ENCODE data around the gene BANK1. TPM values are rescaled to one million over a fixed set of nuclear protein-coding genes. Genes with fewer than 3 reads are reported as not detected.

The BANK1 gene
- total RNA-seq, 2 experiments from 2014 or later, result 0.20 to 0.22 TPM

- CTCF ChIA-PET, result no interaction called here
- H3K27ac Mint-ChIP-seq, result no peak overlapping the region
- no peak overlapping the region for H3K4me3 Mint-ChIP-seq
- H3K4me1 Mint-ChIP-seq (ENCODE audit: low read depth), result no peaks in the 10 kb centered on the region
- TF ChIP-seq CTCF (IDR thresholded peaks at IDR 0.05), result no peak
- Histone ChIP-seq H3K4me1 (ENCODE audit: insufficient read depth, low read length) (no peaks in the 10 kb centered on the region), H3K36me3 (ENCODE audit: insufficient read depth, low read length) (no peaks in the 10 kb centered on the region), H3K27me3 (ENCODE audit: control insufficient read depth in 1 of 2, insufficient read depth in 2 of 2, low read length in 2 of 2) (no peaks in the 10 kb centered on the region), H3K4me3 (ENCODE audit: low read length) (no peak overlapping the region), H3K9me3 (ENCODE audit: control insufficient read depth in 1 of 2, insufficient read depth in 1 of 2, low read length in 2 of 2) (no peaks in the 10 kb centered on the region), H3K27ac (ENCODE audit: low read depth in 1 of 2, low read length in 2 of 2) (no peak overlapping the region)
- H3K27me3 Mint-ChIP-seq, result no peaks in the 10 kb centered on the region
- intact Hi-C loops (cut with DNase I, micrococcal nuclease), result no loop called here
- POLR2A ChIA-PET, result no interaction called here
- H3K36me3 Mint-ChIP-seq (ENCODE audit: low read depth), result no peaks in the 10 kb centered on the region
- no peak for DNase-seq
- H3K9me3 Mint-ChIP-seq, result no peaks in the 10 kb centered on the region
- ATAC-seq (ENCODE audit: poor library complexity), result no peak
These were observed 289.7 kb downstream of the BANK1 start for GRCh38 chr4:102080184-102080583.

GRCh38 chr4:102089850-102090621 lies 299.5 kb downstream of the BANK1 start:
- no peaks in the 10 kb centered on the region for H3K9me3 ChIP-seq (ENCODE audit: control insufficient read depth in 1 of 2, insufficient read depth in 1 of 2, low read length in 2 of 2)
- no peak overlapping the region for H3K4me3 ChIP-seq (ENCODE audit: low read length)
- DNase-seq (no peak), ATAC-seq (ENCODE audit: poor library complexity) (no peak)
- no peaks in the 10 kb centered on the region for H3K36me3 Mint-ChIP-seq (ENCODE audit: low read depth)
- no peak overlapping the region for H3K4me3 Mint-ChIP-seq
- no peak overlapping the region for H3K27ac Mint-ChIP-seq
- no peaks in the 10 kb centered on the region for H3K36me3 ChIP-seq (ENCODE audit: insufficient read depth, low read length)
- ChIA-PET CTCF (no interaction called here), POLR2A (no interaction called here)
- H3K4me1 Mint-ChIP-seq (ENCODE audit: low read depth), result no peaks in the 10 kb centered on the region
- no peaks in the 10 kb centered on the region for H3K9me3 Mint-ChIP-seq
- H3K4me1 ChIP-seq (ENCODE audit: insufficient read depth, low read length), result no peaks in the 10 kb centered on the region
- intact Hi-C loops (cut with DNase I, micrococcal nuclease), result no loop called here
- TF ChIP-seq CTCF (IDR thresholded peaks at IDR 0.05), result no peak
- H3K27me3 ChIP-seq (ENCODE audit: control insufficient read depth in 1 of 2, insufficient read depth in 2 of 2, low read length in 2 of 2), result no peaks in the 10 kb centered on the region
- no peak overlapping the region for H3K27ac ChIP-seq (ENCODE audit: low read depth in 1 of 2, low read length in 2 of 2)
- H3K27me3 Mint-ChIP-seq, result peaks cover 3% of the 10 kb centered on the region

- H3K4me3 ChIP-seq (ENCODE audit: low read length), result no peak overlapping the region
- intact Hi-C loops (cut with DNase I, micrococcal nuclease), result no loop called here
- H3K4me1 ChIP-seq (ENCODE audit: insufficient read depth, low read length), result no peaks in the 10 kb centered on the region
- H3K27ac Mint-ChIP-seq, result no peak overlapping the region
- H3K9me3 Mint-ChIP-seq, result no peaks in the 10 kb centered on the region
- no peak for TF ChIP-seq CTCF (IDR thresholded peaks at IDR 0.05)
- no peaks in the 10 kb centered on the region for H3K4me1 Mint-ChIP-seq (ENCODE audit: low read depth)
- H3K27me3 Mint-ChIP-seq, result peaks cover 3% of the 10 kb centered on the region
- no peaks in the 10 kb centered on the region for H3K9me3 ChIP-seq (ENCODE audit: control insufficient read depth in 1 of 2, insufficient read depth in 1 of 2, low read length in 2 of 2)
- no peak overlapping the region for H3K4me3 Mint-ChIP-seq
- H3K36me3 Mint-ChIP-seq (ENCODE audit: low read depth), result no peaks in the 10 kb centered on the region
- POLR2A ChIA-PET, result no interaction called here
- CTCF ChIA-PET, result no interaction called here
- no peaks in the 10 kb centered on the region for H3K27me3 ChIP-seq (ENCODE audit: control insufficient read depth in 1 of 2, insufficient read depth in 2 of 2, low read length in 2 of 2)
- no peaks in the 10 kb centered on the region for H3K36me3 ChIP-seq (ENCODE audit: insufficient read depth, low read length)
- DNase-seq (no peak), ATAC-seq (ENCODE audit: poor library complexity) (no peak)
- H3K27ac ChIP-seq (ENCODE audit: low read depth in 1 of 2, low read length in 2 of 2), result no peak overlapping the region
These were observed 301.1 kb downstream of the BANK1 start for GRCh38 chr4:102091656-102092055.

All from CD4-positive, alpha-beta T cell (primary cell).